ENCODE results near the gene UBE2Q1. TPM values are rescaled to one million over a fixed set of nuclear protein-coding genes. Genes with fewer than 3 reads are reported as not detected.

UBE2Q1 gene
- total and polyA plus RNA-seq, 2 of the 8 experiments (the other 6 are each of a cell fraction or from before 2014, with no cell fraction given) = 13.2 to 95.8 TPM

GRCh38 chr1:154502744-154503115 lies 55.7 kb downstream of the UBE2Q1 start:
- peak overlapping the region; percentile 74 to 80; a peak in 2 of 4 replicates for H3K4me2 ChIP-seq (ENCODE audit: insufficient read depth in 1 of 2, low read depth in 2 of 2, low read length in 2 of 2)
- no peak overlapping the region for H2AK5ac ChIP-seq (ENCODE audit: low read depth, low read length)
- H2BK15ac ChIP-seq (ENCODE audit: low read length) = no peak overlapping the region
- 45% methylated on average over 26 of the region's 43 CpGs; no CpG with 5 or more reads in 1 of the 2 experiments for WGBS, 2 experiments (ENCODE audit: extremely low coverage in 1 of 2, insufficient coverage in 1 of 2, insufficient read length in 1 of 2, insufficient replicate concordance in 2 of 2, low coverage in 1 of 2, low lambda C conversion rate in 2 of 2, missing lambda C conversion rate in 1 of 2)
- H2BK20ac ChIP-seq (ENCODE audit: low read length) = no peak overlapping the region
- no peak overlapping the region for H2AFZ ChIP-seq (ENCODE audit: low read length)
- H4K5ac ChIP-seq (ENCODE audit: insufficient read length, low read depth, low read length) = no peak overlapping the region
- no peak overlapping the region for H3K27ac ChIP-seq (ENCODE audit: low read depth, low read length)
- H3K79me1 ChIP-seq (ENCODE audit: low read depth, low read length) = no peaks in the 10 kb centered on the region
- H3K14ac ChIP-seq (ENCODE audit: insufficient read length) = no peak overlapping the region
- no peaks in the 10 kb centered on the region for H3K79me2 ChIP-seq (ENCODE audit: control insufficient read depth in 1 of 2, insufficient read depth in 2 of 2, low read length in 2 of 2)
- FAIRE-seq (no peak), DNase-seq (ENCODE audit: low read depth in 1 of 2, low spot score in 2 of 2) (peak in 1 of 2 experiments; percentile 75)
- H3K4me3 ChIP-seq (ENCODE audit: extremely low read depth in 1 of 4, insufficient read depth in 2 of 4, low read depth in 3 of 4, low read length in 4 of 4) = peak overlapping the region in 1 of 4 experiments; percentile 58; a peak in 3 of 8 replicates
- H3K23me2 ChIP-seq (ENCODE audit: low read depth, low read length) = peaks cover 4% of the 10 kb centered on the region; the same call in 1 of the 2 replicates
- H4K8ac ChIP-seq (ENCODE audit: extremely low read depth, insufficient read depth, low read length) = peak overlapping the region; percentile 73; the same call in 1 of the 2 replicates
- H3K9ac ChIP-seq (replicated peaks in 1 of 4; ENCODE audit: extremely low read depth in 1 of 4, low read depth in 3 of 4, low read length in 3 of 4) = no peak overlapping the region
- H3K9me3 ChIP-seq (ENCODE audit: insufficient read depth in 2 of 2, low read depth in 1 of 2, low read length in 1 of 2) = peaks cover 4 to 11% of the 10 kb centered on the region in 2 experiments; a peak in 2 of 4 replicates
- no peak overlapping the region for H2BK5ac ChIP-seq (ENCODE audit: low read depth, low read length)
- peaks cover 40 to 69% (median 57%) of the 10 kb centered on the region in 4 experiments for H3K27me3 ChIP-seq (replicated peaks in 1 of 4; ENCODE audit: control insufficient read depth in 3 of 4, extremely low read depth in 1 of 4, insufficient read depth in 3 of 4, low read length in 3 of 4)
- no peaks in the 10 kb centered on the region for H4K20me1 ChIP-seq (replicated peaks in 1 of 2; ENCODE audit: control insufficient read depth in 1 of 2, insufficient read depth in 2 of 2, low read length in 2 of 2)
- H3K56ac ChIP-seq (replicated peaks; ENCODE audit: insufficient read length, low read depth, low read length) = no peak overlapping the region
- no peak overlapping the region for H3K23ac ChIP-seq (ENCODE audit: insufficient read length)
- H3K4ac ChIP-seq (replicated peaks; ENCODE audit: insufficient read length, low read depth, low read length) = no peak overlapping the region
- peaks cover 0 to 14% (median 0%) of the 10 kb centered on the region in 4 experiments; a peak in 2 of 8 replicates for H3K36me3 ChIP-seq (ENCODE audit: control insufficient read depth in 2 of 4, insufficient read depth in 4 of 4, low read length in 3 of 4)
- H2BK12ac ChIP-seq (ENCODE audit: low read depth, low read length) = no peak overlapping the region
- H3K4me1 ChIP-seq (replicated peaks in 1 of 4; ENCODE audit: control insufficient read depth in 3 of 4, insufficient read depth in 4 of 4, low read length in 3 of 4) = peaks cover 0 to 3% (median 0%) of the 10 kb centered on the region in 4 experiments; a peak in 1 of 7 replicates
- H3K18ac ChIP-seq (ENCODE audit: extremely low read depth, low read length) = no peak overlapping the region
- TF ChIP-seq HDAC2 (IDR thresholded peaks at IDR 0.05; ENCODE audit: borderline replicate concordance in 1 of 2, low read depth in 2 of 2, low read length in 2 of 2) (peak in 1 of 2 experiments; percentile 85; a peak in 1 of 4 replicates), KDM1A (IDR thresholded peaks at IDR 0.05; ENCODE audit: borderline replicate concordance, low read length) (peak; percentile 83), TAF7 (optimal IDR thresholded peaks at IDR 0.05; ENCODE audit: borderline replicate concordance, low read depth, low read length) (peak; percentile 2), KDM4A (IDR thresholded peaks at IDR 0.05; ENCODE audit: low read depth, low read length, severe bottlenecking) (peak; percentile 42), RNF2 (IDR thresholded peaks at IDR 0.05; ENCODE audit: borderline replicate concordance, low read depth, low read length, missing control alignments, poor library complexity, severe bottlenecking) (peak; percentile 83), SAP30 (IDR thresholded peaks at IDR 0.05; ENCODE audit: insufficient read depth, insufficient replicate concordance, low read length) (no peak), MAFK (IDR thresholded peaks at IDR 0.05; ENCODE audit: low read depth, low read length) (no peak), MAX (IDR thresholded peaks at IDR 0.05) (peak; percentile 95), E2F6 (IDR thresholded peaks at IDR 0.05) (peak; percentile 99)
- no peak overlapping the region for H2BK120ac ChIP-seq (replicated peaks; ENCODE audit: low read depth, low read length)
- no peak overlapping the region for H4K91ac ChIP-seq (replicated peaks; ENCODE audit: insufficient read length, low read length)
- CTCF ChIA-PET (ENCODE audit: partially characterized antibody) = interaction anchor here (0.7 kb wide), 2 partner anchors 22 to 57 kb away, joined by 3 read pairs; no protein-coding TSS in a partner anchor
- POLR2A ChIA-PET (ENCODE audit: partially characterized antibody) = no interaction called here

Data from H1 (cell line).